ENCODE data around the gene CEP89. TPM values are rescaled to one million over a fixed set of nuclear protein-coding genes. Genes with fewer than 3 reads are reported as not detected.

CEP89 gene
- total RNA-seq, 1 donor from 2014 or later, result 42.5 TPM

DNA sequence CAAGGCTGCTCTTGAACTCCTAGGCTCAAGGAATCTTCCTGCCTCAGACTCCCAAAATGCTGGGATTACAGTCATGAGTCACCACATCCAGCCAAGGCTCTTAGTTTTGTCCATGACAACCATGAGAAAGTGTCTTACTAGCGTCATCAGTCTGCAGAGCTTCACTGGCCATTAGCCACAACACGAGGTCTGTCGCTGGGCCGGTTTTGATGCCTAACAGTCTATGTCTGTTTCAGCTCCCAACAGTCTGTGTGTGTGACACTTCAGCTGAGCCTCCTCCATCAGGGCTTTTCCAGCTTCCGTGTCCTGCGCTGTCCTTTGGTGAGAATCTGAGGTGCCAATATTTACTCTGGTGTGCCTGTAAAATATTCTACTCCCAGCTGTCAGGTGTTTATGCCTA, 47.6 kb downstream of the CEP89 start:
- Mint-ChIP-seq H3K36me3 (ENCODE audit: unreplicated experiment) (peaks cover 11% of the 10 kb centered on the region), H3K27ac (ENCODE audit: unreplicated experiment) (no peak overlapping the region), H3K4me1 (ENCODE audit: low read depth, unreplicated experiment) (no peaks in the 10 kb centered on the region), H3K4me3 (ENCODE audit: unreplicated experiment) (no peak overlapping the region), H3K9me3 (ENCODE audit: unreplicated experiment) (no peaks in the 10 kb centered on the region), H3K27me3 (ENCODE audit: unreplicated experiment) (peaks cover 5% of the 10 kb centered on the region)
- DNase-seq, result no peak
- TF ChIP-seq, protein P1, sequence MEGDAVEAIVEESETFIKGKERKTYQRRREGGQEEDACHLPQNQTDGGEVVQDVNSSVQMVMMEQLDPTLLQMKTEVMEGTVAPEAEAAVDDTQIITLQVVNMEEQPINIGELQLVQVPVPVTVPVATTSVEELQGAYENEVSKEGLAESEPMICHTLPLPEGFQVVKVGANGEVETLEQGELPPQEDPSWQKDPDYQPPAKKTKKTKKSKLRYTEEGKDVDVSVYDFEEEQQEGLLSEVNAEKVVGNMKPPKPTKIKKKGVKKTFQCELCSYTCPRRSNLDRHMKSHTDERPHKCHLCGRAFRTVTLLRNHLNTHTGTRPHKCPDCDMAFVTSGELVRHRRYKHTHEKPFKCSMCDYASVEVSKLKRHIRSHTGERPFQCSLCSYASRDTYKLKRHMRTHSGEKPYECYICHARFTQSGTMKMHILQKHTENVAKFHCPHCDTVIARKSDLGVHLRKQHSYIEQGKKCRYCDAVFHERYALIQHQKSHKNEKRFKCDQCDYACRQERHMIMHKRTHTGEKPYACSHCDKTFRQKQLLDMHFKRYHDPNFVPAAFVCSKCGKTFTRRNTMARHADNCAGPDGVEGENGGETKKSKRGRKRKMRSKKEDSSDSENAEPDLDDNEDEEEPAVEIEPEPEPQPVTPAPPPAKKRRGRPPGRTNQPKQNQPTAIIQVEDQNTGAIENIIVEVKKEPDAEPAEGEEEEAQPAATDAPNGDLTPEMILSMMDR (IDR thresholded peaks at IDR 0.05; ENCODE audit: partially characterized antibody, unreplicated experiment), result no peak

DNA sequence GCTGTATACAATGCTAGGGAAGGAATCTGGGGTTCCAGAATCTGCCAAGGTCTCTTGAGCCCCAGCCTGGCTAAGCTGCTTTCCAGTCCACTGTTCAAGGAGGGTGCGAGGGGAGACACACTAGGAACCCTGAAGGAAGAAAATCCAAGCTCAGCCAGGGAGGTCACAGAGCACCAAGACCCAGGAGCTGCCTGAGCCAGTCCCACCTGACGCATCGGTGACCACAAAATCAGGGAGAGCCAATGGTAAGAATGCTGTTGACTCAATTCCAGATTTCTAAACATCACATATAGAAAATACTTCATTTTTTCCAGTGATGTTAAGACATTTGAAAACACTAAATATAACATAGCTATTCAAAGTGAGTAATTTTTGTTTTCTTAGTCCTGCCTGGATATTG, 50.1 kb downstream of the CEP89 start:
- Mint-ChIP-seq H3K4me3 (ENCODE audit: unreplicated experiment) (no peak overlapping the region), H3K4me1 (ENCODE audit: low read depth, unreplicated experiment) (peaks cover 7% of the 10 kb centered on the region), H3K36me3 (ENCODE audit: unreplicated experiment) (no peaks in the 10 kb centered on the region), H3K9me3 (ENCODE audit: unreplicated experiment) (no peaks in the 10 kb centered on the region), H3K27me3 (ENCODE audit: unreplicated experiment) (peaks cover 7% of the 10 kb centered on the region), H3K27ac (ENCODE audit: unreplicated experiment) (no peak overlapping the region)
- DNase-seq, result no peak
- TF ChIP-seq, protein P1 (IDR thresholded peaks at IDR 0.05; ENCODE audit: partially characterized antibody, unreplicated experiment), result no peak

DNA sequence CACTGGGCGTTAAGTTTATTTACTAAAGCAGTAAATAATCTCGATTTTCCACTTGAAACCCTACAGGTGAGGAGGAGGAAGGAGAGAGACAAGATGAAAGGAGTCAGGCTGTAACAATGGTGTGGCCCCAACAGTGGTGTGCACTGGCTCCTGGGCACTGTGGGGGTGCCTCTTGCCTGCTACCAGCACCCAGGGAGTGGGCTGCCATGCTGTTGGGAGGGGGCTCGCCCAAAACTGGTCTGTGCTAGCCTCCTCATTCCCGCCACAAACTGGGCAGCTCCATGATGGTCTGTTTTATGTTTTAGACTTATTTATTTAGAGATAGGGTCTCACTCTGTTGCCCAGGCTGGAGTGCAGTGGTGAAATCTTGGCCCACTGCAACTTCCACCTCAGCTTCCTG, 52.4 kb downstream of the CEP89 start:
- Mint-ChIP-seq H3K27me3 (ENCODE audit: unreplicated experiment) (peaks cover 4% of the 10 kb centered on the region), H3K27ac (ENCODE audit: unreplicated experiment) (no peak overlapping the region)

DNA sequence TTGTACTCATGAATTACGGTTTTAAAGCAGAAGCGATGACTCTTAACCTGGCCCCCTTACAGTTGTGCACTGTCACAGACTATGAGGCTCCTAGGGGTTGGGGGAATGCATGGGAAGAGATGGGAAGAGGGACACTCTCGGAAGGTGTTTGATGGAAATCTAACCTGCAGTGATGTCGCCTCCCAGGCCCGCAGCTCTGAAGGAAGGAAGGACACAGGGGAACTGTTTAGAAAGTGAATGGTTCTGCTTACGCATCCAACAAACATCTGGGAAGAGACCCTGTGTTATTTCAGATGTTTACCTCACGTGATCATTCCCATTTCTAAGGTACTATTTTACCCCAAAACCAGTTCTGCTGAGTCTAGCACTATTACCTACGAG, 54.2 kb downstream of the CEP89 start:
- Mint-ChIP-seq H3K4me1 (ENCODE audit: low read depth, unreplicated experiment) (peaks cover 7% of the 10 kb centered on the region), H3K9me3 (ENCODE audit: unreplicated experiment) (no peaks in the 10 kb centered on the region), H3K27me3 (ENCODE audit: unreplicated experiment) (peaks cover 4% of the 10 kb centered on the region), H3K4me3 (ENCODE audit: unreplicated experiment) (no peak overlapping the region), H3K27ac (ENCODE audit: unreplicated experiment) (peak overlapping the region; percentile 52), H3K36me3 (ENCODE audit: unreplicated experiment) (no peaks in the 10 kb centered on the region)
- TF ChIP-seq, protein P1 (IDR thresholded peaks at IDR 0.05; ENCODE audit: partially characterized antibody, unreplicated experiment), result no peak
- DNase-seq, result no peak

More for the DNA sequence above, 52.4 kb downstream of the CEP89 start:
- Mint-ChIP-seq H3K9me3 (ENCODE audit: unreplicated experiment) (no peaks in the 10 kb centered on the region), H3K4me3 (ENCODE audit: unreplicated experiment) (no peak overlapping the region), H3K36me3 (ENCODE audit: unreplicated experiment) (no peaks in the 10 kb centered on the region), H3K4me1 (ENCODE audit: low read depth, unreplicated experiment) (peaks cover 7% of the 10 kb centered on the region)
- TF ChIP-seq, protein P1 (IDR thresholded peaks at IDR 0.05; ENCODE audit: partially characterized antibody, unreplicated experiment), result no peak
- DNase-seq, result no peak

DNA sequence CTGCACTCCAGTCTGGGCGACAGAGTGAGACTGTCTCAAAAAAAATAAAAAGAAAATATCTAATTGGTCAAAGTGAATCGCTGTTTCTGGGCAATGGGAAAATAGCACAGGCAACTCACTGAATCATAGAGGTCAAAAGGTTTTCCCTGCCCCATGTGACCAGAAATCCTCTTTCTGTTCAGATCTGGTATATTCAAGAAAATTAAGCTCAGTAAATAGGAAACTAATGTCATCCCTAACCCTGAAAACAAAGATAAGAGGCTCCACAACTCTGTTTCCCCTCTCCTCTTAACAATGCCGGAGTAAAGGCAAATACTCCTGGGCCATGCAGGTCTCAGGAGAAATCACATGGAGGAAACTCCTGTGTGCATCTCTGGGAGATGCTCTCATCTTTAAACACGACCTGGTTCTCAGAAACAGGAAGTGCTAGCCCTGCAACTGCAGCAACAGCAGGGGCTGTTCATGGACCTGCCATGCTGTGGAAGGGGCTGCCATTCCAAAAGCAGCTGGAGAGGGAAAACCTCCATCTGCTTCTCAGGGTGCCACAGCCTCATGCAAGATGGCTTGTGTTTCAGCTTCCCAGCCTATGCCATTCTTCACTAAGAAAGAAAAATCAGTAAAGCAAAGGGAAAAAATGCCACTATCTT, 54.7 kb downstream of the CEP89 start:
- H3K4me3 Mint-ChIP-seq (ENCODE audit: unreplicated experiment), result no peak overlapping the region

More for the DNA sequence above, 54.7 kb downstream of the CEP89 start:
- Mint-ChIP-seq H3K36me3 (ENCODE audit: unreplicated experiment) (no peaks in the 10 kb centered on the region), H3K9me3 (ENCODE audit: unreplicated experiment) (no peaks in the 10 kb centered on the region), H3K27ac (ENCODE audit: unreplicated experiment) (peak overlapping the region; percentile 52), H3K4me1 (ENCODE audit: low read depth, unreplicated experiment) (peaks cover 7% of the 10 kb centered on the region), H3K27me3 (ENCODE audit: unreplicated experiment) (peaks cover 4% of the 10 kb centered on the region)
- no peak for DNase-seq
- TF ChIP-seq, protein P1 (IDR thresholded peaks at IDR 0.05; ENCODE audit: partially characterized antibody, unreplicated experiment), result no peak

All from glutamatergic neuron (in vitro differentiated cells).